Mucosa of gallbladder (tissue), 1 donor: ENCODE measurements around the gene AOC3. TPM values are rescaled to one million over a fixed set of nuclear protein-coding genes. Genes with fewer than 3 reads are reported as not detected.
"Not testable (repeated sequence)": the region's sequence is repeated elsewhere in the genome, so short reads cannot be mapped to it uniquely, and the experiment has no call there.

Experiments
- DNase-seq: peaks from one replicate; pipeline ENCODE4 v3.0.0-alpha.2; 2020; ENCODE audit warnings: low spot score
- total RNA-seq: library from RNA; stranded (reverse); gene quantifications from one replicate; pipeline ENCODE4 v1.2.1, GENCODE V29; 2021
- donor health status: DM: no; HTN: no; CAD: no.

The AOC3 gene
- total RNA-seq, 1 donor from 2014 or later = 125 TPM

DNA sequence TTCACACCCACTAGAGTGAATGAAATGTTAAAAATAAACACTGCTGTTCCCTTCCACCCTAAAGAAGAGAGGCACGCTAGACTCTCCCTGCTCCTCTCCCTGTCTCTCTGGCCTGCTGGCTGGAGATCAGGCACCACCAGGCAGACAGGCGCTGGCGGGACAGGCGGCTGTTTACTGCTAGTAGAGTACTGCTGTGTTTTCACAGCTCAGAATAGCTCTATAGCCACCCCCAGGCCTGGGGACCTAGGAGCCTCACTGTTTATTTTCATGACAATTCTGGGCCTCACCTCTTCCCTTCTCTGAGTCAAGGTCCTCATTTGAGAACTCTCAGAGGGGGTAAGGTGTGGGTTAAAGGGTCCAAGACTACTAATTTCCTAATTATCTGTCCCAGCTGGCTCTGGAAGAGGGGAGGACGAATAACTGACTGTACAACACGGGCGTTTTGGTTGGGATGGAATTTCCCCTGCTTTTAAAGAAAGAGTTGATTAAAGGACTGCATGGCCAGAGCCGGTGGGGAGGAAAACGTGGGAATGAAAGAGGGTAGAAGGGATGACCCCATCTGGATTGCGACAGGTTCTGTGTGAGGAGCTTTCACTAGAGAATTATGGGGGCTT, 40.6 kb downstream of the AOC3 start:
- peak; percentile 46 for DNase-seq

DNA sequence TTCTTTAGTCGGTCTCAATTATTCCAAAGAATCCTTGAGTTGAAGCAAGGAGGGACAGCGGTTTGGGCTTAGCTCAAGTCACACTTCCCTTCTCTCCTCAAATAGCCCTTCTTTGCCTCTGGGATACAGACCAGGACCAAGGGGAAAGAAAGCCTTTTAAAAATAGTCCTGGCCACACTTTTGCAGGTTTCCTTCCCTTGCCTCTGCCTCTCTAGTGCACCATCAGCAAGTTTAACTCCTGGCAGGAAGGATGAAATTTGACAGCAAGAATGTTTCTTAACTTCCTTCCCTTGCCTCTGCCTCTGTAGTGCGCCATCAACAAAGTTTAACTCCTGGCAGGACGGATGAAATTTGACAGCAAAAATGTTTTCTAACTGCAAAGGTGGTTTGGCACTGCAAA, 42.4 kb downstream of the AOC3 start:
- no peak for DNase-seq

DNA sequence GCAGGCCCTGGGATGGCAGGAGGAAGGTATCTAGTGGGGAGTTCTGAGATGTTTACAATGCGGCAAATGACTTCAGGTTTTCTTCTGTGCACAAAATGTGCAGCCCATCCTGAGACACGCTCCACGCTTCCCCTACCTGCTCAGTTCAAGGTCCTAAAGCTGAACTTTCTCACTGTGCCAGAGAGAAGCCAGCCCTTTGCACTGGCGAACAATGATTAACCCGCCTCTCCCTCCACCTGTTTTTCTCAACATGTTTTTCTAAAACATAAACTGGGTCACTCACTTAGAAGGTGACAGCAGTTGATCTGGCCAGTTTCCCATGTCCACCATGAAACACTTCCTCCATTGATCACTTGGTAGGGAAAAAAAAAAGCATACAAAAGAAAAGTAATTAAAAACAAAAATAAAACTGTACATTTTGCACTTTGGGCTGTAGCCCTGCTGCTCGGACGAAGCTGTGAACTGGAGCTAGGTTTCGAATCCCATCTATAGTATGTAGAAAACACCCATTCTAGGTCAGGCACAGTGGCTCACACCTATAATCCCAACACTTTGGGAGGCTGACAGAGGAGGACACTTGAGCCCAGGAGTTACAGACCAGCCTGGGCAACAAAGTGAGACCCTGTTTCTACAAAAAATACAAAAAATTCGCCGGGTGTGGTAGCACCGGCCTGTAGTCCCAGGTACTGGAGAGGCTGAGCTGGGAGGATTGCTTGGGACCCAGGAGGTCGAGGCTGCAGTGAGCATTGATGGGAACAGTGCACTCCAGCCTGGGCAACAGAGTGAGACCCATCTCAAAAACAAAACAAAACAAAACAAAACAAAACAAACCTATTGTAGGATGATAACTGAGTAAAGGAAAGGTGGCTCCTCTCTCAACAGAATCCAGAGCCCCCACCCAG, 43.5 kb downstream of the AOC3 start:
- DNase-seq = peak; percentile 87

DNA sequence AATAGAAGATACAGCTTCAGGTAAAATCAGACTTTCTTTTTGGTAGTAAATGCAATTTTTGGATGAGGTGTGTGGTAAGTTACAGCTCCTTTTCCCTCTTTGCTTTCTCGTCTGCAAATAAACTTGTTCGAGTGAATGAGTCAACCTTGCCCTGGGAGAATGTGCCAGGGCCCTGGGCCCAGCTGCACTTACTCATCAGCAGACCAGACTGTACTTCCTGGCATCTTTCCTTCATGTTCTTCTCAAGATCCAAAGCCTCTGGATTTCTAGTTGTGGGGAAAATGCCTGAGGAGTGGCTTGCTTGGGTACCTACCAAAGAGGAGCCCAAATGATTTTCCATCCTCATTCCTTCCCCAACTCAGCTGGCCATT, 44.2 kb downstream of the AOC3 start:
- peak; percentile 66 for DNase-seq

DNA sequence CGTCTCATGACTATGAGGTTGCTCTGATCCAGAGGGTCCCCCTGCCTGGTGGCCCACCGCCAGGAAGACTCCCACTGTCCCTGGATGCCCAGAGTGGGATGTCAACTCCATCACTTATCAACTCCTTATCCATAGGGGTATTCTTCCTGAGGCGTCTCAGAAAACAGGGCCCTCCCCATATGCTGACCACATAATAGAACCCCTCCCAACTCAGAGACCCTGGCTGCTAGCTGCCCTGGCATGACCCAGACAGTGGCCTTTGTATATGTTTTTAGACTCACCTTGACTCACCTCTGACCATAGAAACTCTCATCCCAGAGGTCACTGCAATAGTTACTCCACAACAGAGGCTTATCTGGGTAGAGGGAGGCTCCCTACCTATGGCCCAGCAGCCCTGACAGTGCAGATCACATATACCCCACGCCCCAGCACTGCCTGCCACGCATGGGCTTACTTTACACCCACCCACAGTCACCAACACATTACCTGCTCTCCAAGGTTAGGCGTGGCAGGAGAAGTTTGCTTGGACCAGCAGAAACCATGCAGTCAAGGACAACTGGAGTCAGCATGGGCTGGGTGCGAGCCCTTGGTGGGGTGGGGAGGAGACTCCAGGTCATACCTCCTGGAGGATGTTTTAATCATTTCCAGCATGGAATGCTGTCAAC, 47.3 kb downstream of the AOC3 start:
- DNase-seq = peak; percentile 33

DNA sequence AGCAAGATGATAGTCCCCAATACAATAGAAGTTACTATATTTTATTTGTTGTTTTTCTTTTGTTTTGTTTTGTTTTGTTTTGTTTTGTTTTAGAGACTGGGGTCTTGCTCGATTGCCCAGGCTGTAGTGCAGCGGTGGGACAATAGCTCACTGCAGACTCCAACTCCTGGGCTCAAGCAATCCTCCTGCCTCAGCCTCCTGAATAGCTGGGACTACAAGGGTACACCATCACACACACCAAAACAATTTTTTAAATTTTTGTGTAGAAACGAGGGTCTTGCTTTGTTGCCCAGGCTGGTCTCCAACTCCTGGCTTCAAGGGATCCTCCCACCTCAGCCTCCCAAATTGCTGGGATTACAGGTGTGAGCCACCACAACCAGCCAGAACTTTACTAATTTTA, 49.0 kb downstream of the AOC3 start:
- DNase-seq = not testable (repeated sequence)

DNA sequence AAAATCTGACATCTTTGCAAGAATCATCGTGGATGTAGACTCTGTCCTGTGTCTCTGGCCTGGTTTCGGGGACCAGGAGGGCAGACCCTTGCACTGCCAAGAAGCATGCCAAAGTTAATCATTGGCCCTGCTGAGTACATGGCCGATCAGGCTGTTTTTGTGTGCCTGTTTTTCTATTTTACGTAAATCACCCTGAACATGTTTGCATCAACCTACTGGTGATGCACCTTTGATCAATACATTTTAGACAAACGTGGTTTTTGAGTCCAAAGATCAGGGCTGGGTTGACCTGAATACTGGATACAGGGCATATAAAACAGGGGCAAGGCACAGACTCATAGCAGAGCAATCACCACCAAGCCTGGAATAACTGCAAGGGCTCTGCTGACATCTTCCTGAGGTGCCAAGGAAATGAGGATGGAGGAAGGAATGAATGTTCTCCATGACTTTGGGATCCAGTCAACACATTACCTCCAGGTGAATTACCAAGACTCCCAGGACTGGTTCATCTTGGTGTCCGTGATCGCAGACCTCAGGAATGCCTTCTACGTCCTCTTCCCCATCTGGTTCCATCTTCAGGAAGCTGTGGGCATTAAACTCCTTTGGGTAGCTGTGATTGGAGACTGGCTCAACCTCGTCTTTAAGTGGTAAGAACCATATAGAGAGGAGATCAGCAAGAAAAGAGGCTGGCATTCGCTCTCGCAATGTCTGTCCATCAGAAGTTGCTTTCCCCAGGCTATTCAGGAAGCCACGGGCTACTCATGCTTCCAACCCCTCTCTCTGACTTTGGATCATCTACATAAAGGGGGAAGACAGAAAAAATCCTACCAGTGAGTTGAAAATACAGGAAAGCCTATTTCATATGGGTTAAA, 49.7 kb downstream of the AOC3 start, which contains the start of gene G6PC1:
G6PC1 (plus strand) TSS at position 340 of the 872 bp plus-strand sequence; CDS start at position 418, 78 bp downstream.
- DNase-seq = peak; percentile 45

- peak; percentile 32 for DNase-seq
These were observed 50.7 kb downstream of the AOC3 start for GRCh38 chr17:42901535-42902229.

- no peak for DNase-seq
These were observed 53.1 kb downstream of the AOC3 start for GRCh38 chr17:42904110-42904469.

GRCh38 chr17:42906772-42907446, 55.9 kb downstream of the AOC3 start:
- DNase-seq = no peak

Other genes starting within 250 kb of the AOC3 start
- 78.8 TPM for gene RETREG3, start 241.8 kb upstream of the AOC3 start, total RNA-seq
- 40.2 TPM for gene TUBG1, start 241.5 kb upstream of the AOC3 start, total RNA-seq
- gene TUBG2, start 191.9 kb upstream of the AOC3 start, total RNA-seq = 30.8 TPM
- 36.1 TPM for gene PLEKHH3, start 174.2 kb upstream of the AOC3 start, total RNA-seq
- 0.49 TPM for gene CCR10, start 169.4 kb upstream of the AOC3 start, total RNA-seq
- 8.1 TPM for gene CNTNAP1, start 168.7 kb upstream of the AOC3 start, total RNA-seq
- 50.4 TPM for gene EZH1, start 106.2 kb upstream of the AOC3 start, total RNA-seq
- 22.7 TPM for gene RAMP2, start 90.0 kb upstream of the AOC3 start, total RNA-seq
- 57.1 TPM for gene VPS25, start 77.8 kb upstream of the AOC3 start, total RNA-seq
- 0.37 TPM for gene WNK4, start 70.6 kb upstream of the AOC3 start, total RNA-seq
- 78.0 TPM for gene COA3, start 52.5 kb upstream of the AOC3 start, total RNA-seq
- gene CNTD1, start 52.3 kb upstream of the AOC3 start, total RNA-seq = 0.89 TPM
- gene BECN1, start 26.9 kb upstream of the AOC3 start, total RNA-seq = 71.3 TPM
- gene PSME3, start 17.8 kb upstream of the AOC3 start, total RNA-seq = 88.5 TPM
- gene AOC2, start 6.6 kb upstream of the AOC3 start, total RNA-seq = 1.4 TPM
- 17.3 TPM for gene G6PC1, start 49.6 kb downstream of the AOC3 start, total RNA-seq
- gene AARSD1, start 113.3 kb downstream of the AOC3 start, total RNA-seq = 28.2 TPM
- gene PTGES3L, start 128.9 kb downstream of the AOC3 start, total RNA-seq = 4.7 TPM
- 26.0 TPM for gene RUNDC1, start 129.4 kb downstream of the AOC3 start, total RNA-seq
- 611 TPM for gene RPL27, start 147.2 kb downstream of the AOC3 start, total RNA-seq
- 27.0 TPM for gene IFI35, start 155.6 kb downstream of the AOC3 start, total RNA-seq
- 122 TPM for gene VAT1, start 171.2 kb downstream of the AOC3 start, total RNA-seq
- gene RND2, start 174.0 kb downstream of the AOC3 start, total RNA-seq = 2.8 TPM